ENCODE data around the gene AGPAT3. TPM values are rescaled to one million over a fixed set of nuclear protein-coding genes. Genes with fewer than 3 reads are reported as not detected.

The AGPAT3 gene
- total RNA-seq, 1 experiment from 2014 or later: 13.0 TPM

GRCh38 chr21:43973634-43973955 is 108.6 kb downstream of the AGPAT3 start:
- H3T11ph ChIP-seq (ENCODE audit: low read length): no peak overlapping the region
- H2BK120ac ChIP-seq (ENCODE audit: low read depth, low read length, poor library complexity, severe bottlenecking): no peak overlapping the region
- H2AK5ac ChIP-seq (ENCODE audit: insufficient read length, low read length): no peak overlapping the region
- no peak overlapping the region for H3K27ac ChIP-seq (ENCODE audit: insufficient read length, low read depth, low read length)
- no peak overlapping the region for H2BK12ac ChIP-seq (ENCODE audit: insufficient read length, low read depth, low read length)
- H4K8ac ChIP-seq (replicated peaks; ENCODE audit: insufficient read length, low read depth, low read length): no peak overlapping the region
- Mint-ChIP-seq H3K36me3 (ENCODE audit: insufficient read depth in 1 of 3, low read depth in 3 of 3) (no peaks in the 10 kb centered on the region), H3K9me3 (peaks cover 4 to 5% of the 10 kb centered on the region in 2 experiments; a peak in 3 of 5 replicates), H3K4me1 (peaks cover 2% of the 10 kb centered on the region in 2 experiments; a peak in 3 of 4 replicates), H3K27me3 (ENCODE audit: low read depth) (no peaks in the 10 kb centered on the region), H3K4me3 (no peak overlapping the region), H3K27ac (no peak overlapping the region)
- WGBS (ENCODE audit: extremely low coverage, insufficient read length, low lambda C conversion rate): no CpG with 5 or more reads among the region's 12 CpGs
- no peaks in the 10 kb centered on the region for H3K23me2 ChIP-seq (ENCODE audit: insufficient read length, low read depth, low read length, poor library complexity, severe bottlenecking)
- no peak overlapping the region for H3K9ac ChIP-seq (ENCODE audit: extremely low read depth, insufficient read length, low read length)
- no peak for DNase-seq
- H2BK5ac ChIP-seq (ENCODE audit: insufficient read length, low read length): no peak overlapping the region
- no peak overlapping the region for H3K4ac ChIP-seq (ENCODE audit: low read depth, low read length)
- H4K20me1 ChIP-seq (ENCODE audit: control insufficient read depth, insufficient read depth, insufficient read length): no peaks in the 10 kb centered on the region
- no peak overlapping the region for H2AFZ ChIP-seq (ENCODE audit: low read length)
- H3K9me3 ChIP-seq (ENCODE audit: control insufficient read depth, low read depth, low read length): no peaks in the 10 kb centered on the region
- no peak overlapping the region for H4K5ac ChIP-seq (ENCODE audit: insufficient read length, low read depth, low read length)
- no peak overlapping the region for H3K4me2 ChIP-seq (ENCODE audit: insufficient read depth, insufficient read length, low read length)
- no peaks in the 10 kb centered on the region for H3K79me2 ChIP-seq (ENCODE audit: insufficient read depth, low read length)
- no peak for TF ChIP-seq CTCF (conservative IDR thresholded peaks at IDR 0.05)
- H2BK15ac ChIP-seq (ENCODE audit: low read depth, low read length): no peak overlapping the region
- no peaks in the 10 kb centered on the region for H3K4me1 ChIP-seq (ENCODE audit: insufficient read depth, low read length)
- H3K27me3 ChIP-seq (ENCODE audit: insufficient read depth, low read length): no peaks in the 10 kb centered on the region
- H3K56ac ChIP-seq (ENCODE audit: insufficient read length, low read depth, low read length): no peak overlapping the region
- no peak overlapping the region for H2BK20ac ChIP-seq (ENCODE audit: low read depth, low read length, poor library complexity, severe bottlenecking)
- no peak overlapping the region for H4K91ac ChIP-seq (ENCODE audit: insufficient read length, low read depth, low read length)
- H3K79me1 ChIP-seq (ENCODE audit: insufficient read depth, low read depth, low read length, poor library complexity, severe bottlenecking): no peaks in the 10 kb centered on the region
- H3K14ac ChIP-seq (ENCODE audit: insufficient read depth, low read length): no peak overlapping the region
- no peak overlapping the region for H3K18ac ChIP-seq (ENCODE audit: insufficient read length, low read depth, low read length)
- H3K23ac ChIP-seq (ENCODE audit: insufficient read length, low read depth, low read length): no peak overlapping the region
